Cardiac fibroblast (primary cell): ENCODE data around the gene PDSS1.

Experiments
- DNase-seq, 2 donors: peaks; one replicate each; pipeline versions ENCODE4 v3.0.0 to v3.0.0-alpha.2; 2010; ENCODE audit warnings: low read depth in 2 of 2
- H3K4me3 ChIP-seq, 2 donors: replicated peaks in 1 of 2; 1 replicate in 1 of 2; 2 replicates in 1 of 2; pipeline ENCODE4 v1.5.1; 2011; ENCODE audit warnings: low read depth in 2 of 2, low read length in 2 of 2, mild to moderate bottlenecking in 2 of 2, moderate library complexity in 1 of 2
- TF ChIP-seq, protein P1 (sequence below): IDR thresholded peaks from one replicate; pipeline ENCODE4 v1.5.1; 2011; ENCODE audit warnings: low read depth, mild to moderate bottlenecking, low read length, inconsistent platforms

PDSS1 gene

DNA sequence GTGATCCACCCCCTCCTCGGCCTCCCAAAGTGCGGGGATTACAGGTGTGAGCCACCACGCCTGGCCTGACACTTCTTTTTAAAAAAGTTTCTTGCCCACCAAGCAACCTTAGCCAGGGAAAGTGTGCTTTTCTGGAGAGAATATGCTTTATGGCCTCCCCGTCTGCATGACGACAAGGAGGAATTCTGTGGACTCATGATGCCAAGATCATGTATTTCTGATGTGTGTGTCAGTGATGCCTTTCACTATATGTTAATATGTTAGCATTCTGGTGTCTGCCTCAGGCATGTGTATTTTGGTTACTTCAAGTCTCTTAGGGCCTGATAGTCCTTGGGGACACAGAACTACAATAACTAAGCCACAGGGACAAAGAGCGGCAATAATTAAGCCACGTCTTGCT is 2.1 kb downstream of the PDSS1 start:
- TF ChIP-seq, protein P1, sequence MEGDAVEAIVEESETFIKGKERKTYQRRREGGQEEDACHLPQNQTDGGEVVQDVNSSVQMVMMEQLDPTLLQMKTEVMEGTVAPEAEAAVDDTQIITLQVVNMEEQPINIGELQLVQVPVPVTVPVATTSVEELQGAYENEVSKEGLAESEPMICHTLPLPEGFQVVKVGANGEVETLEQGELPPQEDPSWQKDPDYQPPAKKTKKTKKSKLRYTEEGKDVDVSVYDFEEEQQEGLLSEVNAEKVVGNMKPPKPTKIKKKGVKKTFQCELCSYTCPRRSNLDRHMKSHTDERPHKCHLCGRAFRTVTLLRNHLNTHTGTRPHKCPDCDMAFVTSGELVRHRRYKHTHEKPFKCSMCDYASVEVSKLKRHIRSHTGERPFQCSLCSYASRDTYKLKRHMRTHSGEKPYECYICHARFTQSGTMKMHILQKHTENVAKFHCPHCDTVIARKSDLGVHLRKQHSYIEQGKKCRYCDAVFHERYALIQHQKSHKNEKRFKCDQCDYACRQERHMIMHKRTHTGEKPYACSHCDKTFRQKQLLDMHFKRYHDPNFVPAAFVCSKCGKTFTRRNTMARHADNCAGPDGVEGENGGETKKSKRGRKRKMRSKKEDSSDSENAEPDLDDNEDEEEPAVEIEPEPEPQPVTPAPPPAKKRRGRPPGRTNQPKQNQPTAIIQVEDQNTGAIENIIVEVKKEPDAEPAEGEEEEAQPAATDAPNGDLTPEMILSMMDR, result no peak
- H3K4me3 ChIP-seq, result no peak overlapping the region
- no peak for DNase-seq

DNA sequence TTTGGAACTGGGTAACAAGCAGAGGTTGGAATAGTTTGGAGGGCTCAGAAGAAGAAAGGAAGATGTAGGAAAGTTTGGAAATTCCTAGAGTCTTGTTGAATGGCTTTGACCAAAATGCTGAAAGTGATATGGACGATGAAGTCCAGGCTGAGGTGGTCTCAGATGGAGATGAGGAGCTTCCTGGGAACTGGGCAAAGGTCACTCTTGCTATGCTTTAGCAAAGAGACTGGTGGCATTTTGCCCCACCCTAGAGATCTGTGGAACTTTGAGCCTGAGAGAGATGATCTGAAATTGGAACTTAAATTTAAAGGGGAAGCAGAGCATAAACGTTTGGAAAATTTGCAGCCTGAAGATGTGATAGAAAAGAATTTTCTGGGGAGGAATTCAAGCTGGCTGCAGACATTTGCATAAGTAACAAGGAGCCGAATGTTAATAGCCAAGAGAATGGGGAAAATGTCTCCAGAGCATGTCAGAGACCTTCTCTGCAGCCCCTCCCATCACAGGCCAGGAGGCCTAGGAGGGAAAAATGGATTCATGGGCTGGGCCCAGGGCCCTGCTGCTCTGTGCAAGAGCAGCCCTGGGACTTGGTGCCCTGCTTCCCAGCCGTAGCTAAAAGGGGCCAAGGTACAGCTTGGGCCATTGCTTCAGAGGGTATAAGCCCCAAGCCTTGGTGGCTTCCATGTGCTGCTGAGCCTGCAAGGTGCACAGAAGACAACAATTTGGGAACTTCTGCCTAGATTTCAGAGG is 3.6 kb downstream of the PDSS1 start:
- H3K4me3 ChIP-seq, result no peak overlapping the region
- DNase-seq, result no peak
- TF ChIP-seq, protein P1, result no peak

DNA sequence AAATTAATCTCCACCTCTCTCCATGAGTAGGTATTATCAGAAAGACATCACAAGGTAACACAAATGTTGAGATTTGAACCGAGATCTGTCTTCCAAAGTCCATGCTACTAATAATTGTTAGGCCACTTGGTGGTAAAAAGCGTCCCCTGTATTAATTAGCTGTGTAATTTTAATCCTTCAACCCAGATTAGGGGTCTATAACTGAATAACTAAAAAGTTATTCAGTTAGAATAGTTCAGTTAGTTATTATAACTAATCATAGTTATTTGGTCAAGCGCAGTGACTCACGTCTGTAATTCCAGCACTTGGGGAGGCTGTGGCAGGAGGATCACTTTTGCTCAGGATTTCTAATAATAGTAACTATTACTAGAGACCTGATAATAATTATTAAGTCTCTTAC is 5.6 kb downstream of the PDSS1 start:
- no peak overlapping the region for H3K4me3 ChIP-seq
- TF ChIP-seq, protein P1, result no peak
- DNase-seq, result no peak

DNA sequence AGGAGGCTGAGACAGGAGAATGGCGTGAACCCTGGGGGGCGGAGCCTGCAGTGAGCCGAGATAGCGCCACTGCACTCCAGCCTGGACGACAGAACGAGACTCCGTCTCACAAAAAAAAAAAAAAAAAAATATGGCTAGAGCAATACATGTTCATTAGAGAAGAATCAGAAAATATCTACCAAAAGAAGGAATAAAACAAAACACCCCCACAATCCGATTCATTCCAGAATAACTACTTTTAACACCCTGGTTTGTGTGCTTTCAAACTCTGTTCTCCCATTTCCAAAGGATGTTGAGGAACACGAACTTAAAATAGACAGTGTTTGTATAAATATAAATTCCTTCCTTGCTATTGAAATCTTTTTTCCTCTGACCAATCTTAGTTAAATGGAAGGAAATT is 6.5 kb downstream of the PDSS1 start:
- no peak for DNase-seq
- H3K4me3 ChIP-seq, result no peak overlapping the region
- TF ChIP-seq, protein P1, result no peak

DNA sequence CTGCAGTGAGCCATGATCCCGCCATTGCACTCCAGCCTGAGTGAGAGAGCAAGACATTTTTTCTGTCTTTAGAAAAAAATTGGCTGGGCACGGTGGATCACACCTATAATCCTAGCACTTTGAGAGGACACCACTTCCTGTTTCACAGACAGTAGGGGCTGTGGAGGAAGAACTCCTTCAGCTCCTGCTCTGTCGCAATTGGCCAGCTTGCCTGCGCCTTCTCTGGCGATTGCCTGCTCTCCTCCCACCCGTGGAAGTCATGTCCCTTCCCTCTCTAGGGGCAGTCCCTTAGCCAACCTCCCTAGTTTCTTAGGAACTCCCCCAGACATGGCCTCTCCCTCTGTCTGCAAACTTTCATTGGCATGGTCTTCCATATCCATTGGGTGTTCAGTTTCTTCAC is 8.7 kb downstream of the PDSS1 start:
- TF ChIP-seq, protein P1, result no peak
- DNase-seq, result no peak
- no peak overlapping the region for H3K4me3 ChIP-seq

DNA sequence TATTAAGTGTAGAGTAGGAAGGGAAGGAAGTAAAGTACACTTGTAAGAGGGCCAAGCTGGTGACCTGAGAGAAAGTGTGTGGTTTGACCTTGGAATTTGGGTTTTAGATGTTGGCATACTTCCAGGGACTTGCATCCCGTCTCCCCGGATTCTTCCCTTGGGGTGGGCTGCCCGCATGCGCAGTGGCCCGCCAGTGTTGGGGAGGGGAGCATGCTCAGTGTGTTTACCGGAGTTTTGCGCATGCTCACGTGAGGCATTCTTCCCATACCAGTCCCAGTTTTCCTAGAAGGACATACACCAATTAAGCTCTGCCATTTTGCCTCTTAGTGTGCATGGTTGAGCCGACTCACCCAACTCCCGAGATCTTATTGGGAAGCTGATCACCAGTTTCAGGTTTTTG is 9.4 kb downstream of the PDSS1 start:
- DNase-seq, result no peak
- TF ChIP-seq, protein P1, result no peak
- no peak overlapping the region for H3K4me3 ChIP-seq

DNA sequence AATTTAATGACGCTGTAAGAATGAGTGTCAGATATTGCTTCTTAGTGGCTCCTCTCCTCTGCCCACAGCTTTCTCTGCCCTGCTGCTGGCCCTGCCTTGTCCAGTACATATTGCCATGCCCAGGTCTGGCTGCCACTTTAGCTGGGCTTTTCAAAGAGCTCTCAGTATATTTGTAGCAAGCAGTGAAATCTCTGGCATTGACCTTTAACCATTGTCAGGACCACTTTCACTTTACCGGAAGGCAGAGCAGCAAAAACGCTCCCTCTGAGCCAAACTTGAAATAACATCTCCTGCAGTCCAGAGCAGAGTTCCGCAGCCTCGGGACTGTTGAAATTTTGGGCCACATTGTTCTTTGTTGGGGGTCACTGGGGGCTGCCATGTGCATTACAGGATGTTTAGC is 13.8 kb downstream of the PDSS1 start:
- no peak for DNase-seq
- TF ChIP-seq, protein P1, result no peak

More for the DNA sequence above, 13.8 kb downstream of the PDSS1 start:
- no peak overlapping the region for H3K4me3 ChIP-seq
